Measurements from ENCODE around the gene AUTS2.

The AUTS2 gene

DNA sequence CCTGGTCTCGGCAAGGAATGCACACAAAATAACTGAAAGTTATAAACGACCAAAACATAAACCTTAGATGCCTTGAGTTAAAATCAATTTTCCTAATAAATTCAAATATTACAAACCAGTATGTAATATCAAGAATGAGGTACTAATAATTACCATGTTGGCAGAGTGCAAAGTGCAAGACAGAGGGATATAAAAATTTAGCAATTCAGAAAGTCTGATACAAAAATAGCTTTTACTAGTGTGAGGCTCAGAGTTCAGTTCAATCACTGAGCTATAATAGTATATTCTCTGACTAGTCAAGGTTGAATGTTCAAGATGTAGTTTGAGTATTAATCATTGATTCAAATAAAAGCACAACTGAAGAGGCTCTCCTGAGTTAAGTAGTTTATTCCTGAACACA, 4.8 kb upstream of the AUTS2 start:
- H3K4me3 ChIP-seq (ENCODE audit: low read length), result no peak overlapping the region
- TF ChIP-seq, protein P1, sequence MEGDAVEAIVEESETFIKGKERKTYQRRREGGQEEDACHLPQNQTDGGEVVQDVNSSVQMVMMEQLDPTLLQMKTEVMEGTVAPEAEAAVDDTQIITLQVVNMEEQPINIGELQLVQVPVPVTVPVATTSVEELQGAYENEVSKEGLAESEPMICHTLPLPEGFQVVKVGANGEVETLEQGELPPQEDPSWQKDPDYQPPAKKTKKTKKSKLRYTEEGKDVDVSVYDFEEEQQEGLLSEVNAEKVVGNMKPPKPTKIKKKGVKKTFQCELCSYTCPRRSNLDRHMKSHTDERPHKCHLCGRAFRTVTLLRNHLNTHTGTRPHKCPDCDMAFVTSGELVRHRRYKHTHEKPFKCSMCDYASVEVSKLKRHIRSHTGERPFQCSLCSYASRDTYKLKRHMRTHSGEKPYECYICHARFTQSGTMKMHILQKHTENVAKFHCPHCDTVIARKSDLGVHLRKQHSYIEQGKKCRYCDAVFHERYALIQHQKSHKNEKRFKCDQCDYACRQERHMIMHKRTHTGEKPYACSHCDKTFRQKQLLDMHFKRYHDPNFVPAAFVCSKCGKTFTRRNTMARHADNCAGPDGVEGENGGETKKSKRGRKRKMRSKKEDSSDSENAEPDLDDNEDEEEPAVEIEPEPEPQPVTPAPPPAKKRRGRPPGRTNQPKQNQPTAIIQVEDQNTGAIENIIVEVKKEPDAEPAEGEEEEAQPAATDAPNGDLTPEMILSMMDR (conservative IDR thresholded peaks at IDR 0.05; ENCODE audit: low read depth, low read length), result no peak
- no peak for DNase-seq (ENCODE audit: low read depth)

DNA sequence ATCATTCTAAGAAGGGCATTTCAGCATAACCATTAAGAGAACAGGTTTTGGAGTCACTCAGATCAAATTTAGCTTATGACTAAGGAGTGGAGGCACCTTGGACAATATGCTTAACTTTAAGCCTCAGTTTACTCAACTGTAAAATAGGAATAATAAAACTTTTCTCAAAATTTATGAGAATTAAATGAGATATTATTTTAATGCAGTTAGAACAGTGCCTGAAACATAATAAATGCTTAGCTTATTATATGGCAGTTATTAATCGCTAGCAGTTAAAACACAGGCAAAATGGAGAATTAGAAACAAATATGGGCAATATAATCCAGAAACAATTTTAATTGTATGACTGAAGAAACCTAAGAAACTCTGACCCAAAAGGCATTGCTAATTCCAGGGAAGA, 2.9 kb upstream of the AUTS2 start:
- no peak overlapping the region for H3K4me3 ChIP-seq (ENCODE audit: low read length)
- TF ChIP-seq, protein P1 (conservative IDR thresholded peaks at IDR 0.05; ENCODE audit: low read depth, low read length), result no peak
- no peak for DNase-seq (ENCODE audit: low read depth)

GRCh38 chr7:69596056-69596455, 2.2 kb upstream of the AUTS2 start:
- no peak for DNase-seq (ENCODE audit: low read depth)
- TF ChIP-seq, protein P1 (conservative IDR thresholded peaks at IDR 0.05; ENCODE audit: low read depth, low read length), result no peak
- no peak overlapping the region for H3K4me3 ChIP-seq (ENCODE audit: low read length)

- DNase-seq (ENCODE audit: low read depth), result no peak
These were observed 1.5 kb upstream of the AUTS2 start for GRCh38 chr7:69596723-69597277.

DNA sequence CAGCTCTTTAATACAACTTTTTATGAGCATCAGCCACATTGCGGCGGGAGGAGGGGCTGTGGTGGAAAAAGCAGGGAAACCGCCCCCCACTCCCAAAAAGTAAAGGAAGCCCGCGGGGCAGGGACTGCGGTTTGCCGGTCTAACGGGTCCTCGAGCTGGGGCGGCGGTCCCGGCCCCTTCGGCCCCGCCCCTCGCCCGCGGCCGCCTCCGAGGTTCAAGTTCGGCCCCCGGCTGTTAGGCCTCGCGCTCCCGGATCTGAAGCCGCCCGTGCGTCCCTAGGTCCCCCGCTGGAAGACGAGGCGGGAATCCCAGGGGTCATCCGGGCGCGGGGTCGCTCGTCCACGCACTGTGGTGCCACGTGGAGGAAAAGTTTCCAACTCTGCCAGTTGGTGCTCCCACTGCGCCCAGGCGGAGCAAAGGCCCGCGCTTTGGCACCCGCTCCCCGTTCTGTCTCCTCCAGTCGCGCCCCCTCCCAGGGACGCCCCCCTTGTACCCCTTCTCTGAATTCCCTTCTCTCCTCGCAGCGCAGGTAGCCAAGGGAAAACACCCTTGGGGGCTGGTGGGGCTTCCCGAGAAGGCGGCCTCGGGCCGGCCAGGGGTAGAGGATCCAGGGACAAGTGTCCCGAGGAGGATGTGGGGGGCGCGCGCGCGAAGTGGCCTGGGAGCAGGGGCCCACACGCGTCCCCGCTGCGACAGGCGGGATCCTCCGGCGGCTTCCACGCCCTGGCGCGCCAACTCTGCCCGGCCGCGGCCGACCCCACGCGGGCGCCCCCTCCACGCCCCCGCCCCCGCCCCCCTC, 798 bp upstream of the AUTS2 start:
- DNase-seq (ENCODE audit: low read depth), result no peak
- TF ChIP-seq, protein P1 (conservative IDR thresholded peaks at IDR 0.05; ENCODE audit: low read depth, low read length), result no peak
- H3K4me3 ChIP-seq (ENCODE audit: low read length), result peak overlapping the region; percentile 64

More at GRCh38 chr7:69596723-69597277, 1.5 kb upstream of the AUTS2 start:
- TF ChIP-seq, protein P1 (conservative IDR thresholded peaks at IDR 0.05; ENCODE audit: low read depth, low read length), result no peak
- H3K4me3 ChIP-seq (ENCODE audit: low read length), result peak overlapping the region; percentile 64

GRCh38 chr7:69598487-69599285, 411 bp downstream of the AUTS2 start:
- H3K4me3 ChIP-seq (ENCODE audit: low read length), result peak overlapping the region; percentile 90
- TF ChIP-seq, protein P1 (conservative IDR thresholded peaks at IDR 0.05; ENCODE audit: low read depth, low read length), result no peak
- DNase-seq (ENCODE audit: low read depth), result no peak
